Measurements from ENCODE around the gene KCNMB4. TPM values are rescaled to one million over a fixed set of nuclear protein-coding genes. Genes with fewer than 3 reads are reported as not detected.

Gene KCNMB4
- total RNA-seq, 4 donors from 2014 or later, result 1.1 to 10.9 (median 1.4) TPM

DNA sequence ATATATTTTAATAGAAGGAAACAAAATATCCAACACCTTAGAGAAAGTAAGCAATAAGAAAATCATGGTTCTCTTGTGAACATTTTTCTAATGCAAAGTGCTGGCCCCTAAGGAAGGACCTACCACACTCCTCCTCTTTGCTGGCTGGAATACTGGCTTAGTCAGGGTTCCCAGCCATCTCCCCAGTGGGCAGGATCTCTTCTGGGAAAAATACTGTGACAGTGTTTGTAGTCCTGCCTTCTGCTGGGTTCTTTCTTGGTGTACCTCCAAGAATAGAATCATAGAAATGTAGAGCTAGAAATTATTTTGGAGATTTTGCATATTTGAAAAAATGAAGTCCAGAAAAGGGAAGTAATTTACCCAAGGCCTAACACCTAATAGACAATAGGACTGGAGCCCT is 31.9 kb downstream of the KCNMB4 start:
- in situ Hi-C loops (cut with MboI; ENCODE audit: low pct_ligation_motif_present in 1 of 4, low pct_unique_long_range_greater_than_20kb in 1 of 4, low sequenced_read_pairs in 3 of 4), result no loop called here
- no peaks in the 10 kb centered on the region for H3K9me3 ChIP-seq
- no peak overlapping the region for H3K4me3 ChIP-seq

DNA sequence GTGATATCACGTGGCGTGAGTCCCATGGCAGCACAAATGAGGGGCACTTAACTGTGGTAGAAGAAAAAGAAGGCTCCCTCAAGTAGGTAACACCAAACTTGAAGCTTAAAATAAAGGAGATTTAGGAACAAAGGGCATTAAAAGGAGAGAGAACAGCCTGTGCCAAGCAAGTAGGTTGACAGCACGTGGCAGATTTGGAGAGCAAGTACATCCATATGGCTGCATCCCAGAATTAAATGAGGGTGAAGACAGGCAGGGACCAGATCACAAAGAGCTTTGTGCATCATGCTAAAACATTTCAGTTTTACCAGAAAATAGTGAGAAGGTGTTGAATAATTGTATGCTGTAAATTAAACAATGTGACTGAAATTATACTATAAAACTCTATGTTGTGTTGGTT is 32.8 kb downstream of the KCNMB4 start:
- Histone ChIP-seq H3K27me3 (no peaks in the 10 kb centered on the region), H3K4me3 (no peak overlapping the region), H3K36me3 (no peaks in the 10 kb centered on the region), H3K27ac (no peak overlapping the region), H3K9me3 (no peaks in the 10 kb centered on the region), H3K4me1 (no peaks in the 10 kb centered on the region)
- in situ Hi-C loops (cut with MboI; ENCODE audit: low pct_ligation_motif_present in 1 of 4, low pct_unique_long_range_greater_than_20kb in 1 of 4, low sequenced_read_pairs in 3 of 4), result no loop called here
- intact Hi-C loops (cut with DNase I; ENCODE audit: low total_unique reads), result no loop called here
- WGBS, 2 donors (ENCODE audit: low coverage in 1 of 2), result 87 to 90% methylated on average over 3 of the region's 3 CpGs
- DNase-seq, result no peak
- TF ChIP-seq POLR2A (IDR thresholded peaks at IDR 0.05), result no peak
- no peak for TF ChIP-seq POLR2AphosphoS5 (IDR thresholded peaks at IDR 0.05)
- TF ChIP-seq EP300 (IDR thresholded peaks at IDR 0.05; ENCODE audit: low read depth), result no peak
- TF ChIP-seq, protein P1, sequence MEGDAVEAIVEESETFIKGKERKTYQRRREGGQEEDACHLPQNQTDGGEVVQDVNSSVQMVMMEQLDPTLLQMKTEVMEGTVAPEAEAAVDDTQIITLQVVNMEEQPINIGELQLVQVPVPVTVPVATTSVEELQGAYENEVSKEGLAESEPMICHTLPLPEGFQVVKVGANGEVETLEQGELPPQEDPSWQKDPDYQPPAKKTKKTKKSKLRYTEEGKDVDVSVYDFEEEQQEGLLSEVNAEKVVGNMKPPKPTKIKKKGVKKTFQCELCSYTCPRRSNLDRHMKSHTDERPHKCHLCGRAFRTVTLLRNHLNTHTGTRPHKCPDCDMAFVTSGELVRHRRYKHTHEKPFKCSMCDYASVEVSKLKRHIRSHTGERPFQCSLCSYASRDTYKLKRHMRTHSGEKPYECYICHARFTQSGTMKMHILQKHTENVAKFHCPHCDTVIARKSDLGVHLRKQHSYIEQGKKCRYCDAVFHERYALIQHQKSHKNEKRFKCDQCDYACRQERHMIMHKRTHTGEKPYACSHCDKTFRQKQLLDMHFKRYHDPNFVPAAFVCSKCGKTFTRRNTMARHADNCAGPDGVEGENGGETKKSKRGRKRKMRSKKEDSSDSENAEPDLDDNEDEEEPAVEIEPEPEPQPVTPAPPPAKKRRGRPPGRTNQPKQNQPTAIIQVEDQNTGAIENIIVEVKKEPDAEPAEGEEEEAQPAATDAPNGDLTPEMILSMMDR (IDR thresholded peaks at IDR 0.05), result no peak

More for the DNA sequence above, 31.9 kb downstream of the KCNMB4 start:
- TF ChIP-seq EP300 (IDR thresholded peaks at IDR 0.05; ENCODE audit: low read depth), result no peak
- no peak for TF ChIP-seq POLR2A (IDR thresholded peaks at IDR 0.05)
- TF ChIP-seq, protein P1 (IDR thresholded peaks at IDR 0.05), result no peak
- TF ChIP-seq POLR2AphosphoS5 (IDR thresholded peaks at IDR 0.05), result no peak
- Histone ChIP-seq H3K27me3 (no peaks in the 10 kb centered on the region), H3K36me3 (no peaks in the 10 kb centered on the region), H3K4me1 (no peaks in the 10 kb centered on the region), H3K27ac (no peak overlapping the region)
- DNase-seq, result no peak
- intact Hi-C loops (cut with DNase I; ENCODE audit: low total_unique reads), result no loop called here

DNA sequence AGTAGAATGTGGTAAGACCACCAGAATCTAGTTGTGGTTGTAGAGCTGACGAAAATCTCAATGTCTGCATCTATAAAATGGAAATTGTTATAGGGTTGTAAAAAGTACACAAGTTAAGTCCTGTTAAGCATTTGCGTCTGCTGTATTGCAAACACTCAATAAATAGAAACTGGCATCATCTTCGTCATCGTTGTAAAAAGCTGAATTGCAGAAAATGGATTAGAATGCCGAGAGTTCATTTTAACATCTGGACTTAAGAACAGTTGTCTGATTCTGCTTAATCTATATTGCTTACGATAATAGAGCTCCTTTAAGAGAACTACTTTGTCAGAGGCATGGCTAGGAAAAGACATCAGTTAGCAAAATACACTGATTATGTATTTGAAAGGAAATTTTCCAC is 33.2 kb downstream of the KCNMB4 start:
- in situ Hi-C loops (cut with MboI; ENCODE audit: low pct_ligation_motif_present in 1 of 4, low pct_unique_long_range_greater_than_20kb in 1 of 4, low sequenced_read_pairs in 3 of 4) (no loop called here), intact Hi-C loops (cut with DNase I; ENCODE audit: low total_unique reads) (no loop called here)
- TF ChIP-seq, protein P1 (IDR thresholded peaks at IDR 0.05), result no peak
- no peak for TF ChIP-seq POLR2AphosphoS5 (IDR thresholded peaks at IDR 0.05)
- no peak for TF ChIP-seq POLR2A (IDR thresholded peaks at IDR 0.05)
- TF ChIP-seq EP300 (IDR thresholded peaks at IDR 0.05; ENCODE audit: low read depth), result no peak
- no peaks in the 10 kb centered on the region for H3K4me1 ChIP-seq
- H3K27ac ChIP-seq, result no peak overlapping the region
- no peaks in the 10 kb centered on the region for H3K9me3 ChIP-seq
- no peaks in the 10 kb centered on the region for H3K27me3 ChIP-seq
- H3K4me3 ChIP-seq, result no peak overlapping the region
- WGBS, 2 donors (ENCODE audit: low coverage in 1 of 2), result 46 to 54% methylated on average over 6 of the region's 6 CpGs
- H3K36me3 ChIP-seq, result no peaks in the 10 kb centered on the region
- no peak for DNase-seq

DNA sequence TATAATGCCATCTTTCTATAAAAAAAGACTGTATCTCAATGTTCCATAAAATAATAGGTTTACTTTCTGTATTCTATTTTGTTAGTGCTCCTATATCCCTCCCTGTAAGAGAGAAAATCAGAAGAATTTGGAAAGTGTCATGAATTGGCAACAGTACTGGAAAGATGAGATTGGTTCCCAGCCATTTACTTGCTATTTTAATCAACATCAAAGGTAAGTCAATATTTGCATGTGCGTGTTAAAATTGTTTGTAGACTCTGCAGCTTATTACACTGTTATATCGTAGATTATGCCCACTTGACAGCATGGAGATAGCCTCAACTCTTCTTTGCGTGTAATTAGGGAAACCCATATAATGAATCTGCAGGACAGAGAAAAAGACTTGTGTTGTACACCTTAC is 34.0 kb downstream of the KCNMB4 start:
- in situ Hi-C loops (cut with MboI; ENCODE audit: low pct_ligation_motif_present in 1 of 4, low pct_unique_long_range_greater_than_20kb in 1 of 4, low sequenced_read_pairs in 3 of 4), result no loop called here
- intact Hi-C loops (cut with DNase I; ENCODE audit: low total_unique reads), result no loop called here
- Histone ChIP-seq H3K27ac (no peak overlapping the region), H3K4me1 (no peaks in the 10 kb centered on the region), H3K27me3 (no peaks in the 10 kb centered on the region), H3K4me3 (no peak overlapping the region), H3K36me3 (no peaks in the 10 kb centered on the region), H3K9me3 (no peaks in the 10 kb centered on the region)
- DNase-seq, result no peak
- WGBS, 2 donors (ENCODE audit: low coverage in 1 of 2), result 23 to 58% methylated on average over 3 of the region's 3 CpGs
- TF ChIP-seq POLR2A (IDR thresholded peaks at IDR 0.05) (no peak), EP300 (IDR thresholded peaks at IDR 0.05; ENCODE audit: low read depth) (no peak), POLR2AphosphoS5 (IDR thresholded peaks at IDR 0.05) (no peak)
- TF ChIP-seq, protein P1 (IDR thresholded peaks at IDR 0.05), result no peak

Measured in transverse colon (tissue), 4 donors.